Pons (tissue), 1 donor: Measurements from ENCODE around the gene GPAM.
"Not testable (repeated sequence)": the region's sequence is repeated elsewhere in the genome, so short reads cannot be mapped to it uniquely, and the experiment has no call there.

Experiments used
- DNase-seq: peaks from one replicate; pipeline ENCODE4 v3.0.0-alpha.2; 2016; ENCODE audit warnings: low spot score

The GPAM gene

DNA sequence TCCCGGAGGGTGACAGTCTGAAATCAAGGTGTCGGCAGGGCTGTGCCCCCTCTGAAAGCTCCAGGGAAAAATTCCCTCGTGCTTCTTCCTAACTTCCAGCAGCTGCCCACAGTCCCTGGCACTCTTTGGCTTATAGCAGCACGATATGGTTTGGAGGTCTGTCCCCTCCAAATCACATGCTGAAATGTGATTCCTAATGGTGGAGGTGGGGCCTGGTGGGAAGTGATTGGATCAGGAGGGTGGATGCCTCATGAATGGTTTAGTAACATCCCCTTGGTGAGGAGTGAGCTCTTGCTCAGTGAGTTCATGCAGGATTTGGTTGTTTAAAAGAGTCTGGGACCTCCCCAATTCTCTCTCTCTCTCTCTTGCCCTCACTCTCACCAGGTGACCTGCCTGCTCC, 51.1 kb downstream of the GPAM start:
- no peak for DNase-seq

DNA sequence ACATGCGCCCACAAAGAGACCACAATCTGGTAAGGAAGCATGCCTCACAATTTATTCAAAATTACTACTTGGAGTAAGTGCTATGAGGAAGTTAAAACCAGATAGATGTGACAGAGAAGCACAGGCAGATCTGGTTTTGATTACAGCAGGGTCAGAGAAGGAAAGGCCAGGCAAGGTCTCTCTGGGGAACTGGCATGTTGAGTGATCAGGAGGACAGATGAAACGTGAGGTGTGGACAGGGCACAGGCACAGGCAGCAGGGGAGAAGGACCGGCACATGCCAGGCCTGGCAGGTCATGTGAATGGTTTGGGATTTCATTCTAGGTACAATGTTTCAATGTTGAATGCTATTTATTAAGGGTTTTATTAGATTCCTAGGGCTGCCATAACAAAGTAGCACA, 51.6 kb downstream of the GPAM start:
- DNase-seq = no peak

DNA sequence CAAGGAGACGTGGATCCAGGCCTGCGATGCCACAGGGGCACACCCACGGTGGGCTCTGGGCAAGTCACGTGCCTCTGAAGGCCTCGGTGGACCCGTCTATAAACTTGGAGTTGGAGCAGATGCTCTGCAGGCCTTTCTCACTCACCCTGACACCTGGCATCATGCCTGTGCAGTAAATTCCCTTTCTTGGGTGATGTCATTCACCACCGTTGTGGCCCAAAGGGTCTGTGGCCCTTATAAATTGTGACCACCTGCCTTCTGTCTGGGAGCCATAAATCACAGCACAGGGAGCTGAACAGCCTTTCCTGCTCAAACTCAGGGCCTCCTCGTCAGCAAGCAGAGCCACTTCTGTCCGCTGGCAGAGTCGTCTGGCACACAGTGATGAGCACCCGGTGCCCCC, 52.2 kb downstream of the GPAM start:
- no peak for DNase-seq

DNA sequence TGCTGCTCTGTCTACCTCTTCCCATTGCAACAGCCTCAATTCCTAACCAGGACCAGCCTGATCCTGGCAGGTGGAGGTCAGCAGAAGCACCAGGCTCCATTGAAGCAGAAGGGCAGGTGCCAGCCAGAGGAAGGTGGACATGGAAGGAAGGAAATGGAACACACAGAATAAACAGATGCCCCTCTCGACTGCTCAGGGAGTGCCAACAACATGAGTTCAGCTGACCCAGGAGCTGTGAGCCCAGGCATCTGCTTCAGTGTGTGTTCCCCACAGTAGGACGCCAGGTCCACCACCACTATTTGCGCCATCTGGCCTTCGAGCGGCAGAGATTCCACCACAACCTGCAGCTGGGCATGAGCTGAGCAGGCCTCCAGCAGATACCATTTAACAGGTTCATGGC, 56.7 kb downstream of the GPAM start:
- no peak for DNase-seq

DNA sequence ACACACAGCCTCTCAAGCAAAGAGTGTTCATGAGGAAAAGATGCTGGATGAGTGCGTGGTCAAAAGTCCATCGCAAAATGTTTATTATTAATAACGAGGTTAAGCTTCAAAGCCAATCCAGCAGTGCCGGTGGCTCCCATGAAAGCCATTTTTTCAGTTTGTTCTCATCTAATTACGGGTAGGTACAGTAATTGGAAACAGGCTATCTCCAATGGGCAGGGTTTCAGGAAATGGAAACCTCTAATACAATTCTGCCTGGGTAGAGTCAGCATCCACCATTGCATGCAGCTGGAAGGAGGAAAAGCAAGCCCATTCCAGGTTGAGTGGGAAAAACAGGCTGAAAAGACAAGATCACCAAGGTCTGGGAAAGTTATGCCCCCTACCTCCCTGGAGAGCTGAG, 57.4 kb downstream of the GPAM start:
- DNase-seq = no peak

DNA sequence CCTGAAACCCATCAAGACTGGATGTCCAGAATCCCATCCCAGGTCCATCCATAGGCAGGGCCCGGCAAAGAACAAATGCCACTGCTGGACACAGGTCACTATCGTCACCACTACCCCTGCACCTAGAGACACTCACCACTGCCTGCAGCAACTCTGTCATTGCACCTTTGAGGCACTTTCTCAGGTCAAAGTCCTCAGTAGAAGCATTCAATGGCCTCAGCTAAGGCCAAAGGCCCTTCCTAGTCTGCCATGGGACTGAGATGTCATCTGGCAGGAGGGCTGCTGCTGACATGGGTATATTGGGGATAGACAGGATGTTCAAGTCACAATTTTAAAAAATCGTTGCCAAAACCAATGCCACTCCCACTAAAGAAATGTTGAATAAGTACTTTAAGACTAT, 58.7 kb downstream of the GPAM start:
- no peak for DNase-seq

DNA sequence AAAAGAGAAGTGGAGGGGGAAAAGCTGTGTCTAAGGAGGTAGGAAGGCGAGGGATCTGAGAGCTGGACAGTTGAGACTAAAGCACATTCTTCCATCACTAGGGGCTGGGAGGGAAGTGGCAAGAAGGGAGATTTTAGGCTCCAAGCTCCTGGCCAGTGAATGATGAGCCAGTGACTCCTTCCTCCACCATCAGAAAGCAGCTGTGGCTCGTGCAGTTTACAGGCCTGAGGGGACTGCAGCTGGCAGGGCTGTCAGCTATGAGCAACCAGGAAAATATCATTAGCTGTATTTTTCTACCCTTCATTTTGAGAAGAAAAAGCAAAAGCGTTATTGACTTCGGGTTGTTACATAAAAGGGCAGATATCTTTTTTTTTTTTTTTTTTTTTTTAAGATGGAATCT, 60.7 kb downstream of the GPAM start:
- DNase-seq = no peak

DNA sequence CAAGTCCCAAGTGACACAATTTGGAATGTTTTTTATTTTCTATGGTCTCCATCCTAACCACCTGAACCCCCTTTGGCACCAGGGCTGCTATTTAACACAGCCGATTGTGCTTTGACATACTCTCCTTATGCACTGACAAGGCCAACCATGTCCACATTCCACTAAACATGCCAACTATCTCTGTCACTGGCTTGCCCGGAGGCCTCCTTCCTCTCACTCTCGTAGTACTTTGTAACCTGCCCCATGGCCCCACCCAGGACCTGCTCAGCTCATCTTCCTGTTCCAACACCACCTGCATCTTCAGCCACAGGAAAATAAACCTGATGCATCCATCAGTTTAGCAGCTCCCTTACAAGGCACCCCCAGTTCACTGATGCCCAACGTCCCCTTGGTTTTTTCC, 63.1 kb downstream of the GPAM start:
- DNase-seq = no peak

DNA sequence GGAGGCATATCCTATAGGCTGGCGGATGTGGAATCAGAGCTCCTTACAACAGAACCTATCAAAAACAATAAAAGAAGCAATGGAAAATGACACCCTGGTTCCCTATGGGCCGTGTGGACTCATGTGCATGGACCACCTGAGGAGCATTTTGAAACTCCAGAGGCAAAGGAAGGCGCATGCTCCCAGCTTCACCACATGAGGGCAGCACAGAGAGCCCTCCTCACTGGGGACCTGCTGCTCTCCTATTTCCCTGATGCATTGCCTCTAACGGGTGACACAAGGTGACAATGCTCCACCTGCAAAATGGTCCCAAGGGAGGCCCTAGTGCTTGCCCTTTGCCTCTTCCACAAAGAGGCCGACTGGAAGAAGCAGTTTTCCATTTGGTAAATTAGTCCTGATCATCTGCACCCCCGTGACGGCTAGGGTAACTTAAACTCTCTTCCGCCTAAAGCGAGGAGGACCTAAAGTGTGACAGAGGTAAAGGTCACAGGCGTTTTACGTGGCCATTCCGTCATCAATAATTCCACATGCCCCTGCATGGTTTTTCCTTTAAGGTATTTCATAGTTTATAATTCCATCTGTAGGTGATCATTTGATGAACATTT, 67.7 kb downstream of the GPAM start:
- DNase-seq = no peak

DNA sequence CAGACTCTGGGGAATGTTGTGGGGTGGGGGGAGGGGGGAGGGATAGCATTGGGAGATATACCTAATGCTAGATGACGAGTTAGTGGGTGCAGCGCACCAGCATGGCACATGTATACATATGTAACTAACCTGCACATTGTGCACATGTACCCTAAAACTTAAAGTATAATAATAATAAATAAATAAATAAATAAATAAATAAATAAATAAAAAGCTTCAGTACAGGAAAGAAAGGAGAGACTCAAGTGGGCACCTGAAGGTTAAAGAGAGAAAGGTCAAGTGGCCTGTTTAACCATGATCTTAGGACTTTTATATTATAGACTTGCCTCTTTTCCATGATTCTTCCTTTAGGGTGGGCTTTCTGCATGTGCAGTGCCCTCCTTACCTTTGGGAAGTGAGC, 73.8 kb downstream of the GPAM start:
- not testable (repeated sequence) for DNase-seq
